Measurements from ENCODE around the gene SLC25A3.

SLC25A3 gene

DNA sequence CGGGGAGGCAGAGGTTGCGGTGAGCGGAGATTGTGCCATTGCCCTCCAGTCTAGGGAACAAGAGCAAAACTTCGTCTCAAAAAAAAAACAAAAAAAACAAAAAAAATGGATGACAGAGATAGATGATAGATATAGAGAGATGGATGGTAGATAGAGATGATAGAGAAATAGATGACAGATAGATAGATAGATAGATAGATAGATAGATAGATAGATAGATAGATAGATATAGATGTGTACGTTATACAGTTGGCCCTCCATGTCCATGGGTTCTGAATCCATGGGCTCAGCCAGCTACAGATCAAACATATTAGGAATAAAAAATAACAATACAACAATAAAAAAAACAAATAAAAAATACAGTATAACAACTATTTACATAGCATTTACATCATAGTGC is 12.8 kb upstream of the SLC25A3 start:
- TF ChIP-seq, protein P1, sequence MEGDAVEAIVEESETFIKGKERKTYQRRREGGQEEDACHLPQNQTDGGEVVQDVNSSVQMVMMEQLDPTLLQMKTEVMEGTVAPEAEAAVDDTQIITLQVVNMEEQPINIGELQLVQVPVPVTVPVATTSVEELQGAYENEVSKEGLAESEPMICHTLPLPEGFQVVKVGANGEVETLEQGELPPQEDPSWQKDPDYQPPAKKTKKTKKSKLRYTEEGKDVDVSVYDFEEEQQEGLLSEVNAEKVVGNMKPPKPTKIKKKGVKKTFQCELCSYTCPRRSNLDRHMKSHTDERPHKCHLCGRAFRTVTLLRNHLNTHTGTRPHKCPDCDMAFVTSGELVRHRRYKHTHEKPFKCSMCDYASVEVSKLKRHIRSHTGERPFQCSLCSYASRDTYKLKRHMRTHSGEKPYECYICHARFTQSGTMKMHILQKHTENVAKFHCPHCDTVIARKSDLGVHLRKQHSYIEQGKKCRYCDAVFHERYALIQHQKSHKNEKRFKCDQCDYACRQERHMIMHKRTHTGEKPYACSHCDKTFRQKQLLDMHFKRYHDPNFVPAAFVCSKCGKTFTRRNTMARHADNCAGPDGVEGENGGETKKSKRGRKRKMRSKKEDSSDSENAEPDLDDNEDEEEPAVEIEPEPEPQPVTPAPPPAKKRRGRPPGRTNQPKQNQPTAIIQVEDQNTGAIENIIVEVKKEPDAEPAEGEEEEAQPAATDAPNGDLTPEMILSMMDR (conservative IDR thresholded peaks at IDR 0.05): no peak
- H3K27ac ChIP-seq: no peak overlapping the region

DNA sequence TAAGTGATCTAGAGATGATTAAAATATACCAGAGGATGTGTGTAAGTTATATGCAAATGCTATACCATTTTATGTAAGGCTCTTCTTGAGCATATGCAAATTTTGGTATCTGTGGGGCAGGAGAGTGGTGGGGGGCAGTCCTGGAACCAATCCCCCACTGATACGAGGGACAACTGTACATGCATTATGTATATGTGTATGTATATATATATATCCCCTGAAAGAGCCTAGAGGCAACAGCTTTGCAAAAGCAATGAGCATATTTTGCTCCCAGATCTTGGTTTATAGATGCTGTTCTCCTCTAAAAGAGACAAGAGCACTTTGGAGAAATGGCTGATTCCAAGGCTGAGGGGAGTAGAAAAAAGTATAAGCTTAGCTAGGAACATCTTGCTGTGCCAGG is 12.4 kb upstream of the SLC25A3 start:
- H3K27ac ChIP-seq: no peak overlapping the region
- TF ChIP-seq, protein P1 (conservative IDR thresholded peaks at IDR 0.05): no peak

DNA sequence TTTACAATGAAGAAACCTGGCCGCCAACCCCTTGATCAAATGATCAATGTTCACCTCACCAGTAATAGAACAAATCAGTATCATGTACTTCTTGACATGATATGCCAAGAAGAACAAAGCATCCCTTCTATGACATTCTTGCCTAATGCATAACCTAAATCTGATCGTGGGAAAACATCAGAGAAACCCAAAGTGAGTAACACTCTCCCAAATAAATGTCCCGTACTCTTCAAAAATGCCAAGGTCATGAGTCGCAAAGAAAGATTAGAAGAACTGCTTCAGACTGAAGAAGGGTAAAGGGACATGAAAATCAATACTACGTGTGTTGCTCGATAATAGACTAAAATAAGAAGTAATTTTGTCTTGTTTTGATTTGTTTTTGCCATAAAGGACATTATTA is 11.4 kb upstream of the SLC25A3 start:
- TF ChIP-seq, protein P1 (conservative IDR thresholded peaks at IDR 0.05): no peak
- H3K27ac ChIP-seq: no peak overlapping the region

DNA sequence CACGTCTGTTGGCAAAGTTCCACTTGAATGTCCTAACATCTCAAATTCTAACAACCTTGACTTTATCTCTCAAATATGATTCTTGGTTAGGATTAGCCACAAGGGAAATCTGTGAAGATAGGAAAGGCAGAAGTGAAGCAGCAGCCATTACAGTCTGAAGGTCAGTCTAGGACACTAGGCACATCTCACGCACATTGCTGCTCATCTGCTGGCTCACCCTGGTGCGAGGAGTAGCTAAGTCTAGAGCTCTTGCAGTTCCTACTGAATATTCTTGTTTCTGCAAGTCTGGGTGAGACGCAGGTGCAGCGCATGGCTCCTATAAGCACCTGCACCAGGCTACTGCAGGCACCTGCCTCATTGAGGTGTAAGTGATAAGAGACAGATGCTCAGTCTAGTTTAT is 6.4 kb upstream of the SLC25A3 start:
- no peak overlapping the region for H3K27ac ChIP-seq
- TF ChIP-seq, protein P1 (conservative IDR thresholded peaks at IDR 0.05): no peak

DNA sequence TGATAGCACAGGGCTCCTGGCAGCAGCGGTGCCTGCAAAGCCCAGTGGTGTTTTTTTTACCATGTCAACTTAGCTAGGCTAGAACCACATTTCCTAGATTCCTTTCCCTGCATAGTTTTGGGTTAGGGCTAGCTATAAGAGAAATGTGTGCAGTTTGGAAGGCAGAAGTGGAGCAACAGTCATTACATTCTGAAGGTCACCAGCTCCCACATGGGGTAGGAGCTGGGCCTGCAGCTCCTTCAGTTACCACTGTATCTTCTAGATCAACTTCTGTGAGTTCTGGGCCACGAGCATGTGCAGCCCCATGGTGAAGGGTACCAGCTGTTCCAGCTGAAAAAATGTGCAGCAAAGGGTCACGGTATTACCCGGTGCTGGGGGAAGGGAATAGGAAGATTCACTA is 2.3 kb upstream of the SLC25A3 start:
- TF ChIP-seq, protein P1 (conservative IDR thresholded peaks at IDR 0.05): no peak
- no peak overlapping the region for H3K27ac ChIP-seq

DNA sequence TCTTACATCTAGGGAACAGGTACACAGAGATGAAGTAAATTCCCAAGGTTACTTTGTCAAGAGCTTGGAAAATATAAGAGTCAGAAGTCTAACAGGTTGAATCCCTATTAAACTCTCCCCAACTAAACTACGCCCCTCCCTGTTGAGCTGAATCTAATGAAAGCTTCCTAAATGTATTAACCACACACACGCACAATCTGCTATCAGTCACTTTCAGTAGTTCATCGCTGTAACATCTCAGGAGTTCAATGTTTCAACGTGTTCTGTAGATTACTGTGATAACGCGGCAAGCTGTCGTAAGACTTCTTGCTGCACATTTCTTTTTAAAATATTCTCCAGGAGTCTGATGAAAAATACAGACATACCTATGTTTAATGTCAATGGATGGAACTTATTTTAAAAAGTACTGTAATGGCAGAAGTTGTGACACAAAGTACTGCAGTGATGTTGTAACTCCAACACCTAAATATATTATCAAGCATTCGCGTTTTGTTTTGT is 612 bp upstream of the SLC25A3 start:
- H3K27ac ChIP-seq: peak overlapping the region; percentile 94
- TF ChIP-seq, protein P1 (conservative IDR thresholded peaks at IDR 0.05): no peak

DNA sequence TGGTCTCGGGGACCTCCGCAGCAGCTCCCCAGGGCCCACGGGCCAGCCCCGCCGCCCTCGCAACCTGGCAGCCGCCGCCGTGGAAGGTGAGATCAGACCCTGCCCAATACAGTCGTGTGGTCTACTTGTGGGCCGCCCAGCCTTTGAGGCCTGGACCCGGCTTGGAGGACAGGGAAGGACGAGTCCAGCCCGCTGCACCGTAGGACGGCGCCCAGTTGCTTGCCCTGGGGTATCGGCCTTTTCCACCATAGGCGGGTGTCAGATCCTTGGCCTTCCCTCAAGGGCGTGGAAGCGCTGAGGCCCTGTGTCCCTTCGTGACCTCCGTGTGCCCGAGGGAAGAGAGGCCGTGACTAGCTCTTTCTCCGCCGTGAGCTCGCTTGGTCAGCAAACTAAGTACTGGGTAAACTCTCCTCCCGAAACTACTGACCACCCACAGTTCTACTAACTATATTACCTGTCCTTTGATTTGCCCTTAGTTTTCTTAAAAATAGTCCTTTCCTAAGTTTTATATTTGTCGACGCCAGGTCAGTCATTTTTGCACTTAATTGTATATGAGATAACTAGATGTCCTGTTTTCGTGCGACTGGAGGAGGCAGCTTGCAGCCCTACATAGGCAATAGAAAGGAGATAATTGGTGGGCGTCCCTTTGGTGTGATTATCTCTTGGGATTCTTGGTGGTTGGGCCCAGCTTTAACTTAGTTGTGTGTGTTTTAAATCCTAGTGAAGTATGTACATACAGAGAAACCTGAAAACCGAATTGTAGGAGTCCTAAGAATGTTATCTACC is 757 bp downstream of the SLC25A3 start:
- H3K27ac ChIP-seq: peak overlapping the region; percentile 94
- TF ChIP-seq, protein P1 (conservative IDR thresholded peaks at IDR 0.05): no peak

Data from VCaP (cell line).